Kidney (tissue), 14 donors: ENCODE results near the gene IGFALS. TPM values are rescaled to one million over a fixed set of nuclear protein-coding genes. Genes with fewer than 3 reads are reported as not detected.
A peak's percentile ranks its signal among the peaks of the same experiment; 100 is the strongest.

Experiments used
- DNase-seq, 5 donors: peaks; one replicate each; pipeline ENCODE4 v3.0.0-alpha.2; 2013 to 2020
- FAIRE-seq: peaks from 2 replicates; lab custom pipeline; 2012; peaks lifted over from hg19 to GRCh38; lab: Jason Lieb, UNC
- H3K27ac ChIP-seq, 2 donors: one replicate each; pipeline ENCODE4 v1.7.0; 2013; ENCODE audit warnings: low read depth in 2 of 2, low read length in 2 of 2, inconsistent platforms in 1 of 2
- H3K27me3 ChIP-seq: one replicate; pipeline ENCODE4 v1.7.1; 2013; ENCODE audit warnings: low read length, inconsistent platforms; ENCODE audit not compliant: control insufficient read depth, insufficient read depth
- H3K36me3 ChIP-seq, 3 donors: one replicate each; pipeline versions ENCODE4 v1.7.0 to v1.7.1; 2013; ENCODE audit warnings: low read length in 3 of 3, control low read depth in 1 of 3, inconsistent platforms in 1 of 3; ENCODE audit not compliant: insufficient read depth in 3 of 3, control insufficient read depth in 2 of 3
- H3K4me1 ChIP-seq, 3 donors: one replicate each; pipeline versions ENCODE4 v1.7.0 to v1.7.1; 2013; ENCODE audit warnings: low read length in 3 of 3, inconsistent platforms in 1 of 3, low read depth in 1 of 3; ENCODE audit not compliant: control insufficient read depth in 2 of 3, insufficient read depth in 2 of 3
- H3K4me3 ChIP-seq, 3 donors: one replicate each; pipeline versions ENCODE4 v1.7.0 to v1.8.1; 2013; ENCODE audit warnings: low read length in 3 of 3, control low read depth in 1 of 3, inconsistent platforms in 1 of 3
- H3K9ac ChIP-seq, 3 donors: one replicate each; pipeline versions ENCODE4 v1.7.0 to v1.7.1; 2013; ENCODE audit warnings: low read length in 3 of 3, control low read depth in 1 of 3, inconsistent platforms in 1 of 3
- H3K9me3 ChIP-seq, 3 donors: one replicate each; pipeline versions ENCODE4 v1.7.0 to v1.7.1; 2013; ENCODE audit warnings: low read length in 3 of 3, control low read depth in 1 of 3, inconsistent platforms in 1 of 3; ENCODE audit not compliant: control insufficient read depth in 2 of 3, insufficient read depth in 1 of 3
- intact Hi-C: fragments of 100-400 bp; cut with DNase I; formaldehyde crosslinking; loops from one replicate; pipeline ENCODE4 v1.11.1; 2022
- polyA plus RNA-seq: library from polyadenylated mRNA; stranded (reverse); fragments of 350-450 nt; fragmentation: Illumina TruSeq; extraction: RNeasy Lipid Tissue Mini Kit (QIAGEN cat#74804); gene quantifications from one replicate; pipeline ENCODE4 v1.2.3, GENCODE V29; 2014; ENCODE audit warnings: low read depth, low replicate concordance; ENCODE audit not compliant: insufficient read depth
- total RNA-seq: library from RNA; stranded (reverse); fragmentation: NEBNext Ultra II Directional; extraction: Animal tissue kit (Norgen Biotek cat#: 25700); gene quantifications from one replicate; pipeline ENCODE4 v1.2.1, GENCODE V29; 2021
- TF ChIP-seq, protein P1 (sequence below): IDR thresholded peaks from 3 replicates; pipeline ENCODE4 v1.5.1; 2012; ENCODE audit warnings: mild to moderate bottlenecking, moderate library complexity, borderline replicate concordance; ENCODE audit not compliant: insufficient read depth; ENCODE audit errors: extremely low read depth
- donor health status: control.
- donor health status: control.
- donor health status: control.
- donor health status: control.
- donor health status: control.
- donor health status: DM: yes; HTN: yes; CAD: no.
- donor health status: Normal renal cell carcinoma (clear cell type).

The IGFALS gene
- total and polyA plus RNA-seq, 2 donors from 2014 or later: 1.4 to 2.9 TPM

- TF ChIP-seq, protein P1, sequence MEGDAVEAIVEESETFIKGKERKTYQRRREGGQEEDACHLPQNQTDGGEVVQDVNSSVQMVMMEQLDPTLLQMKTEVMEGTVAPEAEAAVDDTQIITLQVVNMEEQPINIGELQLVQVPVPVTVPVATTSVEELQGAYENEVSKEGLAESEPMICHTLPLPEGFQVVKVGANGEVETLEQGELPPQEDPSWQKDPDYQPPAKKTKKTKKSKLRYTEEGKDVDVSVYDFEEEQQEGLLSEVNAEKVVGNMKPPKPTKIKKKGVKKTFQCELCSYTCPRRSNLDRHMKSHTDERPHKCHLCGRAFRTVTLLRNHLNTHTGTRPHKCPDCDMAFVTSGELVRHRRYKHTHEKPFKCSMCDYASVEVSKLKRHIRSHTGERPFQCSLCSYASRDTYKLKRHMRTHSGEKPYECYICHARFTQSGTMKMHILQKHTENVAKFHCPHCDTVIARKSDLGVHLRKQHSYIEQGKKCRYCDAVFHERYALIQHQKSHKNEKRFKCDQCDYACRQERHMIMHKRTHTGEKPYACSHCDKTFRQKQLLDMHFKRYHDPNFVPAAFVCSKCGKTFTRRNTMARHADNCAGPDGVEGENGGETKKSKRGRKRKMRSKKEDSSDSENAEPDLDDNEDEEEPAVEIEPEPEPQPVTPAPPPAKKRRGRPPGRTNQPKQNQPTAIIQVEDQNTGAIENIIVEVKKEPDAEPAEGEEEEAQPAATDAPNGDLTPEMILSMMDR: no peak
- no peaks in the 10 kb centered on the region for H3K27me3 ChIP-seq
- intact Hi-C loops: no loop called here
- FAIRE-seq (no peak), DNase-seq (no peak)
- no peak overlapping the region for H3K4me3 ChIP-seq
- no peaks in the 10 kb centered on the region for H3K36me3 ChIP-seq
- H3K27ac ChIP-seq: no peak overlapping the region
- no peaks in the 10 kb centered on the region for H3K9me3 ChIP-seq
- no peak overlapping the region for H3K9ac ChIP-seq
- H3K4me1 ChIP-seq: peaks cover 0 to 4% (median 4%) of the 10 kb centered on the region in 3 donors
Observed at GRCh38 chr16:1787056-1787321, 6.5 kb downstream of the IGFALS start.

DNA sequence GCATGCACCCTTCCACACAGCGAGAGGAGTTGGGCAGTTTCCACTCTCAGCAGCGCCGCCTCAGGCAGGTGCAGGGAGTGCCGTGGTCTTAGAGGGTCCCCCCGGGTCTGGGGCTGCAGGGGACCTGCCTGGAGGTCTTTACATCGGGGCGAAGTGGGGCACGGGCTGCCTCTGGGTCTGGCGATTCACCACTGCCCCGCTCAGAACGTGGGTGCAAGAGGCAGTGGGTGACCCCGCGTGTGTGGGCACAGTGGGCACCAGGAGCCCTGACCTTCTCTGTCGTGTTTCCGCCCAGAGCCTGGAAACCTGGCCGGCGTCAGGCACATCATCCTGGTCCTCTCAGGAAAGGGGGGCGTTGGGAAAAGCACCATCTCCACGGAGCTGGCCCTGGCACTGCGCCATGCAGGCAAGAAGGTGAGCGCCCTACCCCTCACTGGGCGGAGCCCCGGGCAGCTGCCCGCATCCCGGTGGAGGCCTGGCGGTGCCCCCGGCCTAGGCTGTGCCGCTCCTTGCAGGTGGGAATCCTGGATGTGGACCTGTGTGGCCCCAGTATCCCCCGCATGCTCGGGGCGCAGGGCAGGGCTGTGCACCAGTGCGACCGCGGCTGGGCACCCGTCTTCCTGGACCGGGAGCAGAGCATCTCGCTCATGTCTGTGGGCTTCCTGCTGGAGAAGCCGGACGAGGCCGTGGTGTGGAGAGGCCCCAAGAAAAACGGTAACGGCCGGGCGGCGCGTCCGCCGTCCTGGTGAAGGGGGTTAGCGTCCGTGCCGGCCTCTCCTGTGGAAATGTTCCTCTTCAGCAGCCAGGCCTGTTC, 7.1 kb downstream of the IGFALS start:
- intact Hi-C loops: no loop called here
- no peaks in the 10 kb centered on the region for H3K36me3 ChIP-seq
- TF ChIP-seq, protein P1: no peak
- FAIRE-seq: no peak
- H3K27ac ChIP-seq: no peak overlapping the region
- H3K4me3 ChIP-seq: no peak overlapping the region
- H3K27me3 ChIP-seq: no peaks in the 10 kb centered on the region
- peak in 2 of 5 donors; percentile 37 to 80 for DNase-seq
- peaks cover 0 to 8% (median 5%) of the 10 kb centered on the region in 3 donors for H3K4me1 ChIP-seq
- H3K9ac ChIP-seq: no peak overlapping the region
- no peaks in the 10 kb centered on the region for H3K9me3 ChIP-seq

DNA sequence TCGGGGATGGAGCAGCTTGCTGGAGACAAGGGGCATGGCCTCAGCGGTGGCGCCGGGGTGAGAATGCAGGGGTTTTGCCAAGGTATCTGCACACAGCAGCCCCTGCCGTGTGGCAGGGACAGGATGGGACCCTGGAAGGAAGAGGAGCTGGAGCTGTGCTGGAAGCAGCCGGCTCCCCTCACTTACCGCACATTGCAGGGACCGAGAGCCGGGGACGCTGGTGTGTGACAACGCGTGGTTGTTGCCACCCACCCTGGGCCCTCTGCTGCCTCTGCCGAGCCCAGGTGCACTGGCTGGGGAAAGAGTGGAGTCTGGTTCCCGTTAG, 7.7 kb downstream of the IGFALS start:
- H3K4me3 ChIP-seq: no peak overlapping the region
- H3K27ac ChIP-seq: no peak overlapping the region
- H3K27me3 ChIP-seq: no peaks in the 10 kb centered on the region
- peak in 1 of 5 donors; percentile 69 for DNase-seq
- no peak for FAIRE-seq
- H3K4me1 ChIP-seq: peaks cover 0 to 14% (median 12%) of the 10 kb centered on the region in 3 donors
- intact Hi-C loops: no loop called here
- H3K36me3 ChIP-seq: peaks cover 0 to 2% (median 0%) of the 10 kb centered on the region in 3 donors
- H3K9me3 ChIP-seq: no peaks in the 10 kb centered on the region
- no peak overlapping the region for H3K9ac ChIP-seq
- TF ChIP-seq, protein P1: no peak
